Activated CD4-positive, alpha-beta T cell treated with anti-CD3 and anti-CD28 coated beads for 24 hours (primary cell): ENCODE data around the gene RRP15.
"Not testable (repeated sequence)": the region's sequence is repeated elsewhere in the genome, so short reads cannot be mapped to it uniquely, and the experiment has no call there.

ENCODE experiments used
- DNase-seq, 2 donors: peaks; one replicate each; pipeline ENCODE4 v3.0.0-alpha.2; 2020; ENCODE audit warnings: low read depth in 2 of 2

Gene RRP15

GRCh38 chr1:218297461-218297860 lies 12.4 kb downstream of the RRP15 start:
- DNase-seq = no peak

DNA sequence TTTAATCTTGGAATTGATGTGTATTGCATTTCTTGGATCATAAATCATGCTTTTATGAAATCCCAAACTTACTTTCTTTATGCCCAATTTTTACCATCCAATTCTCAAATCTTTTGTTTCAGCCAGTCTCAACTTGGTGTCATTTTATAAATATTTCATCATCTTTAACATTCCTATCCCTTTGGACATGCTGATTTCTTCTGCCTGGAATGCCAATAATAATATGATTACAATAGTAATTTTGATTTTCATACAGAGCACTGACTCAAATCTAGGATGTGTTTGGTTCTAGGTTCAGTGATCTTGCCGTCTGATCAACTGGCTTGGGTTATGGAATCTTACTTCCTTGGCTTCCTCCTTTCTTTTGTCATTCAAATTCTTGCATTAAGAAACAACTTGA lies 12.8 kb downstream of the RRP15 start:
- no peak for DNase-seq

- no peak for DNase-seq
Observed at GRCh38 chr1:218298398-218298797, 13.3 kb downstream of the RRP15 start.

GRCh38 chr1:218299416-218299815 lies 14.3 kb downstream of the RRP15 start:
- no peak for DNase-seq

DNA sequence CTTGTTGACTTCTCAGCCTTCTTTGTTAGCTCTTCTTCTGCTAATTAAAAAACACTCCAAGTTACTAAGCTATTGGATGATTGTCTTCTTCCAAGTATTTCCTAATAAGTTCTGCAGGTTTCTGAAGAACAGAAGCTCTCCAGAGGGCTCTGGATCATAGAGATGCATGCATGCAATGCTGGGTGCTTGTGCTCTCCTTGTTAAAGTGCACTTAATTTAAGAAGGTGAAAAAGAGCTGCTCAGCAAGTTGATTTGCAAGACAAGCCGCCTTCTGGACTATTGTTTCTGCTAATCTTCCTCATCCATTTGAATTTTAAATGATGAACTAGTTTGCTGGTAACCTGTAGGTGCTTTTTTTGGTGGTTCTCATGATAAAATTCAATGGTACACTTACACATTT lies 16.1 kb downstream of the RRP15 start:
- DNase-seq = no peak

- DNase-seq = no peak
Observed at GRCh38 chr1:218302155-218302554, 17.1 kb downstream of the RRP15 start.

DNA sequence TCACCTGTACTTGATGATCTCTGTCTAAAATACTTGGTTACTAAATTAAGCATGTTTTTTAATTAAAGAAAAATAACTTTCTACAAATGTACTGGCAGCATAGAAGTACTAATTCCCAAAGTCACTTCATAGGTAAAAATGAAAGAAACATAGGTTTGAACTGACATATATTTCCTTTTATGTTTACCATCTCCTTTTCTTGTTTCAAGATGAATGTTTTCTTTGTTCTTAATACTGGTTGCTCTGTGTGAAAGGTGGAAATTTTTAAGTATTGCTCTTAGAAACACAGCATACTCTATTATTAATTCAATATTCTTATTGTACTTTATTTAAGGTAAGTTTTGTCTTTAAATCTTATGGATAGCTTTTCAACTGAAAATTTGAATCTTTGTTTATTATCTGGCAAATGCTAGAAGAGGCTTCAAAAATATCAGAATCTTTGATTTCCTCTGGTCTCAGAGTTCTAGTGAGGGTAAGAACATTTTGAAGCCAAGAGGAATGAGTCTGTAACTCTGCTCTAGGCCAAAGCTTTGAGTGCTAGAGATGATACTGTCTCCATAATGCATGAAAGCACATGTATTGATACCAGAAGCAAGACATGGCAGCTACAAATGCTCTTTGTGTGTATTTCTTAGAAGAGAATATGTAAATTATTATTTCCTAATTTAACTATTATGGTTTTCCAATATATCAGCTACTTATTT lies 18.2 kb downstream of the RRP15 start:
- no peak for DNase-seq

GRCh38 chr1:218304281-218305039 lies 19.4 kb downstream of the RRP15 start:
- no peak for DNase-seq

DNA sequence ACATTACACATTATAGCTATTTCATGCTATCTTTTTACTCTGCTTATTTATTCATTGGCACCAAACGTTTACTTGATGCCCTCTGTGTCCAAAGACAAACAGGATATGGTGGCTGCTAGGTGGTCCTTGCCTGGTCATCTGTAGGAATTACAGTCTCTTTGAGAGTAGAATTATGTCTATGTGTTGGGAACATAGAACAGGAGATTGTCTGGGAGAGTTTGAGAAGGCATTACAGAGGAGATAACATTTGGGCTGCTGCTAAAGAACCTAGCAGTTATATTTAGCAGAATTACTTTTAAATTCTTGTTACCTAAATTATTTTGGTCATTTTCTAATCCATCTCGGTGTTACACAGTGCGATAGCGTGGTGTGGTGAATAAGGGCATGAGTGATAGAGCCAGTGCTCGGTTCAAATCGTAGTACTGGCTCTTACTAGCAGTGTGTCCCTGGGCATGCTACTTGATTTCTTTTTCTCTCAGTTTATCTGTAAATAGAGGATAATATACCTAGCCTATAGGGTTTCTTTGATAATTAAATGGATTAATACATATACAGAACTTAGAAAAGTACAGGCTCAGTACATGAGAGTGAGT lies 20.5 kb downstream of the RRP15 start:
- DNase-seq = no peak

- DNase-seq = no peak
Observed at GRCh38 chr1:218312509-218312908, 27.4 kb downstream of the RRP15 start.

GRCh38 chr1:218314316-218314715 lies 29.2 kb downstream of the RRP15 start:
- DNase-seq = no peak

GRCh38 chr1:218315638-218316037 lies 30.5 kb downstream of the RRP15 start:
- no peak for DNase-seq

GRCh38 chr1:218317061-218317460 lies 32.0 kb downstream of the RRP15 start:
- DNase-seq = no peak

- not testable (repeated sequence) for DNase-seq
Observed at GRCh38 chr1:218320182-218320581, 35.1 kb downstream of the RRP15 start.

- no peak for DNase-seq
Observed at GRCh38 chr1:218322762-218323161, 37.7 kb downstream of the RRP15 start.

GRCh38 chr1:218323568-218324225 lies 38.6 kb downstream of the RRP15 start:
- no peak for DNase-seq

DNA sequence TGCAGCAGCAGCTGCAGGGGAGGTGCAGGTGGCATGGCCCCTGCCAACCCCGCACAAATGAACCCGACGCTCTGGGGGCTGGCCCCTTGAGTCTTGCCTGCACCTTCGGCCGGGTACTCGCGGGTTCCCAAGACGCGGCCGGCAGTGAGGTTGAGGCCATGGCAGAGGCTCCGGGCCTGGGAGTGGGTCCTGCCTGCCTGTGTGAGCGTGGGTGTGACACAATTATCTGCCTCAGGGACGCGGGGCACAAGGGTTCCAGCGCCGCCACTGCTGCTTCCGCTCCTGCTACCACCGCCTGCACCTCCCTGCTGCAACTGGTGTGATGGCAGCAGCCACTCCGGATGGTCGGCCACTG lies 39.1 kb downstream of the RRP15 start:
- DNase-seq = no peak

GRCh38 chr1:218328769-218329168 lies 43.7 kb downstream of the RRP15 start:
- DNase-seq = no peak

DNA sequence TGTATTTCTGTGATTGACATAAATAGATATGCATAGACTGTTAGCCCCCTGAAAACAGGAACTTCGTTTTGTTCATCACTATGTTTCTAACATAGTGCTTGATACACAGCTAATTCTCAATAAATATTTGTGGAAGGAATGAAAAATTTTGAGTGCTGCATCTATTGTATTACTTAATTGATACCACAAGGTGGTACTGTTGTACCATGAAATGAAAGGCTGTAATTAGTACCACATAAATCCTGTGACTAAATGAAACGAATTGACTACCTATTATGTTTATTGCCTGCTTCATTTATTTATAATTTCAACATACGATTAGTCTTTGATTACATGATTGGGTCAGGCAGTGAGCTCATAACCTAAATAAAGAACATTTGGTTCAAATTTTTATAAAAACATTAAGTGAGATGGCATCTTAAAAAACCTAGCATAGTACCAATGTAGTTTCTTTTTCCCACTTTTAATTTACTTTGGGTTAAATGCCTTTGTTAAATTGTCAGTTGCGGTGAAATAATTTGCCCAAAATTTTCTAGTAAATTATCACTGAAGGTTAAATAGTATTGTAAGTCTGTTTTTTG lies 45.0 kb downstream of the RRP15 start:
- DNase-seq = no peak

DNA sequence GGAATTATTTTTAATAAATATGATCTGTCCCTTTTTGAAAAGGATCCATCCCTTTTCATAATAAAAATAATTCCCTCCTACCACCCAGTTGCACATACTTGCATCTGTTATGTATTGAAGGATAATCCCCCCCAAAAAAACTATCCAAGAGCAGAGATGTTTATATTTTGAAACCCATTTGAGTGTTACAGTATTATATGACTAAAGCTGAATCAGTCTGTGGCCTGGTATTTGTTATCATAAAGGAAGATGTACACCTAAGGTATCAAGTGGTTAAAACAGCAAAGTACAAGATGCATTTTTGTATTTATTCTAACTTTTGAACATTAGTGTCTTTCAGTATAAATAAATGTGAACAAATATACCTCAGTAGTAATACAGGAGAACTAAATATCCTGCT lies 47.3 kb downstream of the RRP15 start:
- no peak for DNase-seq

- no peak for DNase-seq
Observed at GRCh38 chr1:218336328-218336727, 51.2 kb downstream of the RRP15 start.

- no peak for DNase-seq
Observed at GRCh38 chr1:218339267-218339831, 54.3 kb downstream of the RRP15 start.
